ENCODE measurements around the gene OR52N4. TPM values are rescaled to one million over a fixed set of nuclear protein-coding genes. Genes with fewer than 3 reads are reported as not detected.

Gene OR52N4
- total and polyA plus RNA-seq, 4 donors, result 0.26 to 0.41 (median 0.30) TPM

GRCh38 chr11:5737670-5738392, 16.2 kb upstream of the OR52N4 start:
- TF ChIP-seq CTCF (IDR thresholded peaks at IDR 0.05; ENCODE audit: control extremely low read depth, extremely low read depth), result no peak
- DNase-seq, result no peak
- no peak overlapping the region for H3K27ac ChIP-seq (ENCODE audit: low read depth in 1 of 2, low read length in 1 of 2)
- peaks cover 0 to 6% (median 1%) of the 10 kb centered on the region in 4 donors for H3K9me3 ChIP-seq (ENCODE audit: control insufficient read depth in 4 of 4, insufficient read depth in 3 of 4, low read length in 3 of 4)
- H3K27me3 ChIP-seq (ENCODE audit: control insufficient read depth in 3 of 3, insufficient read depth in 3 of 3, low read length in 2 of 3), result no peaks in the 10 kb centered on the region
- no peaks in the 10 kb centered on the region for H3K4me1 ChIP-seq (ENCODE audit: control insufficient read depth in 5 of 5, insufficient read depth in 5 of 5, low read length in 5 of 5)
- no peak for ATAC-seq (ENCODE audit: insufficient read depth, low FRiP score)
- no peak overlapping the region for H3K9ac ChIP-seq (ENCODE audit: insufficient read depth in 1 of 2, low read length in 2 of 2)
- no peak overlapping the region for H3K4me3 ChIP-seq
- WGBS, 2 donors, result 89 to 93% methylated on average over 6 of the region's 6 CpGs
- no peaks in the 10 kb centered on the region for H3K36me3 ChIP-seq (ENCODE audit: control insufficient read depth in 4 of 4, insufficient read depth in 4 of 4, low read length in 4 of 4)

GRCh38 chr11:5738431-5738830, 15.6 kb upstream of the OR52N4 start:
- Histone ChIP-seq H3K27ac (ENCODE audit: low read depth in 1 of 2, low read length in 1 of 2) (no peak overlapping the region), H3K27me3 (ENCODE audit: control insufficient read depth in 3 of 3, insufficient read depth in 3 of 3, low read length in 2 of 3) (no peaks in the 10 kb centered on the region), H3K9me3 (ENCODE audit: control insufficient read depth in 4 of 4, insufficient read depth in 3 of 4, low read length in 3 of 4) (peaks cover 0 to 6% (median 1%) of the 10 kb centered on the region in 4 donors), H3K4me3 (no peak overlapping the region), H3K9ac (ENCODE audit: insufficient read depth in 1 of 2, low read length in 2 of 2) (no peak overlapping the region), H3K36me3 (ENCODE audit: control insufficient read depth in 4 of 4, insufficient read depth in 4 of 4, low read length in 4 of 4) (no peaks in the 10 kb centered on the region), H3K4me1 (ENCODE audit: control insufficient read depth in 5 of 5, insufficient read depth in 5 of 5, low read length in 5 of 5) (no peaks in the 10 kb centered on the region)
- no peak for DNase-seq
- no peak for ATAC-seq (ENCODE audit: insufficient read depth, low FRiP score)
- 67 to 77% methylated on average over 1 of the region's 1 CpG for WGBS, 2 donors
- TF ChIP-seq CTCF (IDR thresholded peaks at IDR 0.05; ENCODE audit: control extremely low read depth, extremely low read depth), result no peak

GRCh38 chr11:5746614-5747013, 7.4 kb upstream of the OR52N4 start:
- Histone ChIP-seq H3K9me3 (ENCODE audit: control insufficient read depth in 4 of 4, insufficient read depth in 3 of 4, low read length in 3 of 4) (peaks cover 0 to 1% (median 0%) of the 10 kb centered on the region in 4 donors), H3K4me1 (ENCODE audit: control insufficient read depth in 5 of 5, insufficient read depth in 5 of 5, low read length in 5 of 5) (no peaks in the 10 kb centered on the region), H3K9ac (ENCODE audit: insufficient read depth in 1 of 2, low read length in 2 of 2) (no peak overlapping the region), H3K27ac (ENCODE audit: low read depth in 1 of 2, low read length in 1 of 2) (no peak overlapping the region), H3K27me3 (ENCODE audit: control insufficient read depth in 3 of 3, insufficient read depth in 3 of 3, low read length in 2 of 3) (no peaks in the 10 kb centered on the region), H3K36me3 (ENCODE audit: control insufficient read depth in 4 of 4, insufficient read depth in 4 of 4, low read length in 4 of 4) (no peaks in the 10 kb centered on the region), H3K4me3 (no peak overlapping the region)
- DNase-seq (no peak), ATAC-seq (ENCODE audit: insufficient read depth, low FRiP score) (no peak)
- no peak for TF ChIP-seq CTCF (IDR thresholded peaks at IDR 0.05; ENCODE audit: control extremely low read depth, extremely low read depth)
- WGBS, 2 donors, result 97 to 98% methylated on average over 3 of the region's 3 CpGs

GRCh38 chr11:5749836-5750235, 4.2 kb upstream of the OR52N4 start:
- no peak for TF ChIP-seq CTCF (IDR thresholded peaks at IDR 0.05; ENCODE audit: control extremely low read depth, extremely low read depth)
- no peaks in the 10 kb centered on the region for H3K27me3 ChIP-seq (ENCODE audit: control insufficient read depth in 3 of 3, insufficient read depth in 3 of 3, low read length in 2 of 3)
- H3K36me3 ChIP-seq (ENCODE audit: control insufficient read depth in 4 of 4, insufficient read depth in 4 of 4, low read length in 4 of 4), result no peaks in the 10 kb centered on the region
- H3K9ac ChIP-seq (ENCODE audit: insufficient read depth in 1 of 2, low read length in 2 of 2), result no peak overlapping the region
- no peak overlapping the region for H3K27ac ChIP-seq (ENCODE audit: low read depth in 1 of 2, low read length in 1 of 2)
- no peaks in the 10 kb centered on the region for H3K4me1 ChIP-seq (ENCODE audit: control insufficient read depth in 5 of 5, insufficient read depth in 5 of 5, low read length in 5 of 5)
- no peak for ATAC-seq (ENCODE audit: insufficient read depth, low FRiP score)
- H3K9me3 ChIP-seq (ENCODE audit: control insufficient read depth in 4 of 4, insufficient read depth in 3 of 4, low read length in 3 of 4), result no peaks in the 10 kb centered on the region
- H3K4me3 ChIP-seq, result no peak overlapping the region
- no peak for DNase-seq
- WGBS, 2 donors, result 82 to 88% methylated on average over 3 of the region's 3 CpGs
